ENCODE data around the gene CAPN11.

Gene CAPN11

DNA sequence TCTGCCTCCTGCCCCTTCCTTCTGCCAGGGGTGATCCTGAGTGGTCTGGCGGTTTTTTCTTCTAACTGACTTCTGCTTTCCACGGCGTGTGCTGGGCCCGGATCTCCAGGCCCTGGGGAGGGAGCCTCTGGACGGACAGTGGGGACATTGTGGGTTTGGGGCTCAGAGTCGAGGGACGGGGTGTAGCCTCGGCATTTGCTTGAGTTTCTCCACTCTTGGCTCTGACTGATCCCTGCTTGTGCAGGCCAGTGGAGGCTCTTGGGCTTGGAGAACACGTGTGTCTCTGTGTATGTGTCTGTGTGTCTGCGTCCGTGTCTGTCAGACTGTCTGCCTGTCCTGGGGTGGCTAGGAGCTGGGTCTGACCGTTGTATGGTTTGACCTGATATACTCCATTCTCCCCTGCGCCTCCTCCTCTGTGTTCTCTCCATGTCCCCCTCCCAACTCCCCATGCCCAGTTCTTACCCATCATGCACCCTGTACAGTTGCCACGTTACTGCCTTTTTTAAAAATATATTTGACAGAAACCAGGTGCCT lies 75.0 kb downstream of the CAPN11 start:
- TF ChIP-seq TAF1 (IDR thresholded peaks at IDR 0.05; ENCODE audit: borderline replicate concordance, insufficient read depth, low read length), result no peak
- TF ChIP-seq, protein P1, sequence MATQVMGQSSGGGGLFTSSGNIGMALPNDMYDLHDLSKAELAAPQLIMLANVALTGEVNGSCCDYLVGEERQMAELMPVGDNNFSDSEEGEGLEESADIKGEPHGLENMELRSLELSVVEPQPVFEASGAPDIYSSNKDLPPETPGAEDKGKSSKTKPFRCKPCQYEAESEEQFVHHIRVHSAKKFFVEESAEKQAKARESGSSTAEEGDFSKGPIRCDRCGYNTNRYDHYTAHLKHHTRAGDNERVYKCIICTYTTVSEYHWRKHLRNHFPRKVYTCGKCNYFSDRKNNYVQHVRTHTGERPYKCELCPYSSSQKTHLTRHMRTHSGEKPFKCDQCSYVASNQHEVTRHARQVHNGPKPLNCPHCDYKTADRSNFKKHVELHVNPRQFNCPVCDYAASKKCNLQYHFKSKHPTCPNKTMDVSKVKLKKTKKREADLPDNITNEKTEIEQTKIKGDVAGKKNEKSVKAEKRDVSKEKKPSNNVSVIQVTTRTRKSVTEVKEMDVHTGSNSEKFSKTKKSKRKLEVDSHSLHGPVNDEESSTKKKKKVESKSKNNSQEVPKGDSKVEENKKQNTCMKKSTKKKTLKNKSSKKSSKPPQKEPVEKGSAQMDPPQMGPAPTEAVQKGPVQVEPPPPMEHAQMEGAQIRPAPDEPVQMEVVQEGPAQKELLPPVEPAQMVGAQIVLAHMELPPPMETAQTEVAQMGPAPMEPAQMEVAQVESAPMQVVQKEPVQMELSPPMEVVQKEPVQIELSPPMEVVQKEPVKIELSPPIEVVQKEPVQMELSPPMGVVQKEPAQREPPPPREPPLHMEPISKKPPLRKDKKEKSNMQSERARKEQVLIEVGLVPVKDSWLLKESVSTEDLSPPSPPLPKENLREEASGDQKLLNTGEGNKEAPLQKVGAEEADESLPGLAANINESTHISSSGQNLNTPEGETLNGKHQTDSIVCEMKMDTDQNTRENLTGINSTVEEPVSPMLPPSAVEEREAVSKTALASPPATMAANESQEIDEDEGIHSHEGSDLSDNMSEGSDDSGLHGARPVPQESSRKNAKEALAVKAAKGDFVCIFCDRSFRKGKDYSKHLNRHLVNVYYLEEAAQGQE (IDR thresholded peaks at IDR 0.05; ENCODE audit: insufficient read depth in 1 of 2, low read depth in 2 of 2, low read length in 2 of 2), result no peak
- TF ChIP-seq SIN3A (IDR thresholded peaks at IDR 0.05; ENCODE audit: borderline replicate concordance, insufficient read depth, low read length), result no peak
- TF ChIP-seq FOXP2 (optimal IDR thresholded peaks at IDR 0.05; ENCODE audit: borderline replicate concordance, extremely low read depth, extremely low read length, insufficient read depth), result no peak
- no peak for TF ChIP-seq POLR2AphosphoS5 (IDR thresholded peaks at IDR 0.05; ENCODE audit: low read depth, low read length)

Data from PFSK-1 (cell line).